GM19238 (cell line): ENCODE results near the gene TMOD1.

Experiments used
- DNase-seq: peaks from one replicate; pipeline ENCODE4 v3.0.0; 2011; ENCODE audit warnings: low spot score; ENCODE audit not compliant: insufficient read length

Gene TMOD1

DNA sequence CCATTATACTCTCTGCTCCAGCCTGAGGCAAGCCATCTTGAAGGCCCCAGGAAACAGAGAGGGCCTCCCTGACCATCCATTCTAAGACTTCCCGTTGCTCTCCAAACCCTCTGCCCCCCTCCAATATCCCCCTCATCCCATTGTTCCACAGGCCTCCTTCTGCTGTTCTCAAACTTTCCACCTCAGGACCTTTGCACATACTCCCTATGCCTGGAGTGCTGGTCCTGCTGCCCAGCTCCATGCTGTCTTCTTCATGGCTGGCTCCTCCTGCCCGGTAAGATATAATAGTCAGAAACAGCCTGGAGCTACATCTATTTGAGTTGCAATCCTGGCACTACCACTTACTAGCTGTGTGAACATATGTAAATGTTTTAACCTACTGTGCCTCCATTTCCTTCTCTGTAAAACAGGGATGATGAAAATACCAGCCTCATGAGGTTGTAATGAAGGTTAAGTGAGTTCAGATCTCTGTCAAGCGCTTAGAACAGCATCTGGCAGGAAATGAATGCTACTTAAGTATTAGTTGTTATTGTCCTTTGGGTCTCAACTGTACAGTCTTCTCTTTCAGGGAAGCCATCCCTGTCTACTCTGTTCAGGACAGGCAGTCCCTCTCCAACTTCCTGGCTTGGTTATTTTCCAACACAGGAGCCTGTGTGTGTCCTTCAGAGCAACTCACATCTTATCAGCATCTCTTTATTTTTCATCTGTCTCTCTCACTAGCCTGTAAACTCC is 45.8 kb downstream of the TMOD1 start:
- no peak for DNase-seq

DNA sequence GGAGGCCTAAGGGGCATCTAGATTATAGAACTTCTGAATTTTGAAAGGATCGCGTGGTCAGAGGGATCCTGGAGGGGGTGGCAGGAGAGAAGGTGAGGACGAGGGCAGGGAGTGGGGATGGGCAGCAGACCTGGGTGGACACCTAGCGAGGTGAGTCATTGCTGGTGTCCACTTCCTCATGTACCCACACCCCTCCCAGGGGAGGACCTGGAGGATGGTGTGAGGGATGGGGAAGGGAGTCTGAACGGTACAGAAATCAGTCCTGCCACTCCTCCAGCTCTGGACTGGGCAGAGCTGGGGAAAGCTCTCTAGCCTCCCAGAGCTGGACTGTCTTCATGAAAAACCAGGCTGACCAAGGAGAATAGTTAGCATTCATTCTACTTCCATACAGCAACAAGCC is 46.9 kb downstream of the TMOD1 start:
- no peak for DNase-seq

DNA sequence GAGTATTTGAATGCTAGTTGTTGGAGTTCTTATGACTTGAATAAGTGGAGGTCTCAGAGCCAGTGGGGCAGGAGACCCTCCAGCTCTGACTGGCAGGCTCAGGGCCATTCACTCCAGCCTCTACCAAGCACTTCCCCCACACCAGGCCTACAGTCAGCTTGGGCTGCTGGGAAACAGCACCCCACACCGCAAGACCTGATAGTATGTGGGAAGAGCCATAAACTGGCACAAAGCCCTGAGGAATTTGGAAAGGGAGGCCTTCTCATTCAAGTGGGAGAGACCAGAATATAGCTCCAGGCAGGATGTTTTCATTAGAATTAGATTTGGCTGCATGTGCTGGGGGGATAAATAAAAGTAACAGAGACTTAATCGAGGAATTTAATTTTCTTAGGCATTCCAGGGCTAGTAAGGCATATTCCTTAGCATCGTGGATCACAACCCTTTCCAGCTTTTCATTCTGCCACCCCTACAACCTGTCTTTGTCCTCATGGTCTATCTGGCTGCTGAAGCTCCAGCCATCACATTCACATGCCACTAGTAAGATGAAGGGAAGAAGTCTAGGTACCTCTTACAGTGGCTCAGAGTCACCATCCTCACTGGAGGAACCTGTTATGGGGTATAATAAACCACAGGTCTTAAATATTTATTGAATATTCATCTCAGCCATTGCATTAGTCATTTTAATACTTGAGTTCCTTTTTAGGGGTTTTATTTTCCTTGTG is 47.5 kb downstream of the TMOD1 start:
- DNase-seq = no peak

DNA sequence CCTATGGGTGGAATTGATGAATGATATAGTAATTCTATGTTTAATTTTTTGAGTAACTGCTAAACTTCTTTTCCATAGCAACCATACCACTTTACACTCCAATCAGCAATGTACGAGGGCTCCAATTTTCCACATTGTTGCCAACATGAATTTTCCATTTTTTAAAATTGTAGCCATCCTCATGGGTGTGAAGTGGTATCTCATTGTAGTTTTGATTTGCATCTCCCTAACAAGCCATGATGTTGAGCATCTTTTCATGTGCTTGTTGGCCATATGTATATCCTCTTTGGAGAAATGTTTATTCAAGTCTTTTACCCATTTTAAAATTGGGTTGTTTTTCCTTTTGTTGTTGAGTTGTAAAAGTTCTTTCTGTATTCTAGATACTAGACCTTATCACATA is 48.9 kb downstream of the TMOD1 start:
- no peak for DNase-seq

DNA sequence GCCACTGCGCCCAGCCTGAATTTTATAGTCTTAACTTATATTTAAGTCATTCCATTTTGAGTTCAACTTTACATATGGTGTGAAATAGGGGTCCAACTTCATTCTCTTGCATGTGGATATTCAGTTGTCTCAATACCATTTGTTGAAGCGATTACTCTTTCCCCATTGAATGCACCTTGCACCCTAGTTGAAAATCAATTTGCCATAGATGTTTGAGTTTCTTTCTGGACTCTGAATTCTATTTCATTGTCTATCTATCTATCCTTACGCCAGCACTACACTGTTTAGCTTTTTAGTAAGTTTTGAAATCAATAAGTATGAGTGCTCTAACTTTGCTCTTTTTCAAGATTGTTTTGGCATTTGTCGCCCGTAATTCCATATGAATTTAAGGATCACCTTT is 49.8 kb downstream of the TMOD1 start:
- no peak for DNase-seq

DNA sequence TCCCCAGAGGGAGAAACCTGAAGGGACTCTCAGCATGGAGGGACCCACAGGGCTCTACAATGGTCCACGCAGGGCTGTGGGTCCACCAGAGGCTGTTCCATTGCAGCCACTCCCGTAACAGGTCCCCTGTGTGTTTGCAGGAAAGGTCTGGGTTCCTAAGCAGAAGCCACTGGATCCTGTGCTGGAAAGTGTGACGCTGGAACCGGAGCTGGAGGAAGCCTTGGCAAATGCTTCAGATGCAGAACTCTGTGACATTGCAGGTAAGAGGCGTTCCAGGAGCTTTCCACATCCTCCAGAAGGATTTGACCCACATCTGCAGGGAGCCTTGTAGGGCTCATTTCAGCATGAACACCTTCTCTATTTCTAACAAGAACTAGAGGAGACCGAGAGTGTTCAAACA is 51.7 kb downstream of the TMOD1 start:
- no peak for DNase-seq

DNA sequence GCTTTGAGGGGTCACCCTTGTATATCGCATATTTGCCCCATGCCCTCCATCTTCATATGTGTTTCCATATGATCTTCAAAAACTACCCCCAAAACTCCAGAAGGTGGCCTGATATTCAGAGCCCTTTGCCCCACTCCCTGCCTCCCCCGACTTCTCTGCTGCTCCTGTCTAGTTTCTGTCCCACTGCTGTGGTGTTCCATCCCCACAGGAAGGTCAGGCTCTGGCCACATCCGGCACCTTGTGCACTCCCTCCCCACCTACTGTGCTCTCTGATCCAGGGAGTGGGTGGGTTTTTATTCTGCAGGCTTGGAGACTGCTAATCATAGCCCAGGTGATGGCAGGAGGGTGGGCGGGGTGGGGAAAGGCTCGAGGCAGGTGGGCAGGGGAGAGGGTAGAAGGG is 52.4 kb downstream of the TMOD1 start:
- DNase-seq = no peak

DNA sequence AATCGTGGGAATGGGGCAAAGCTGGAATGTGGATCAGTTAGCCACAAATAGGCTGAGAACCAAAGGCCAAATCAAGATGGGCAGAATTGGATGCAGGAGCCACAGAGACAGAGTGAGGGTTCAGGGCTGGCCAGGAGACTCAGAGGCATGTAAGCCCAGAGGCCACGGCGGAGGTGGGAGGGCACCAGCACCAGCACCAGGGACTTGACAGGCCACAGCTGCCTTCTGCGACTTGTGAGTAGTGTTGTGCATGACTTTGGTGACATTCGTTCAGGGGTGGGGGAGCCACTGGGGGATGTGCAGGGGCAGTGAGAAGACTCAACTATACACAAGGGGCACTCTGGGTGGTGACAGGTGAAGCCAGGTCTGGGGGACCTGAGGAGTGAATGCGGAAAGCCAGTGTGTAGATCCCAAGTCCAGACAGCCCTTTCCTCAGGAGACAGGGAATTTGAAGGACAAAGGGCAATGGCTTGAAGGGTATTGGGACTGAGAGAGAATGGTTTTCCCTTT is 53.2 kb downstream of the TMOD1 start:
- DNase-seq = no peak

DNA sequence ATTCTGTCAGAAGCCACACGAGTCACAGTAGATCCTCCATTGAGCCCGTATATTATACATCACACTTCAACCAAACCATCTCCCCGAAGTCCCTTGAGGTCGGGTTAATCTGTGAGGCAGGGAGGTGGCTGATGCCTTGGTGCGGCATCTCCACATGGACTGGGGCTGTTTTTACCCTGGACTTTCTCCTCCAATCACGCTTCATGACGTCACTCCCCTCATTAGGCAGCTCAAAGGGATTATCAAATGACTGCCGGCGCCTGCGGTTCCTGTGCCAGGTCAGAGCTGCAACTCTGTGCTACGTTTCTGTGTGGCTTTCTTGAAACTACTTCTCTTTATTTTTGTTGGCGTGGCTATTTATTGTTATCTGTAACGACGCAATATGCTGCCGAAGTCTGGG is 53.7 kb downstream of the TMOD1 start:
- DNase-seq = no peak

DNA sequence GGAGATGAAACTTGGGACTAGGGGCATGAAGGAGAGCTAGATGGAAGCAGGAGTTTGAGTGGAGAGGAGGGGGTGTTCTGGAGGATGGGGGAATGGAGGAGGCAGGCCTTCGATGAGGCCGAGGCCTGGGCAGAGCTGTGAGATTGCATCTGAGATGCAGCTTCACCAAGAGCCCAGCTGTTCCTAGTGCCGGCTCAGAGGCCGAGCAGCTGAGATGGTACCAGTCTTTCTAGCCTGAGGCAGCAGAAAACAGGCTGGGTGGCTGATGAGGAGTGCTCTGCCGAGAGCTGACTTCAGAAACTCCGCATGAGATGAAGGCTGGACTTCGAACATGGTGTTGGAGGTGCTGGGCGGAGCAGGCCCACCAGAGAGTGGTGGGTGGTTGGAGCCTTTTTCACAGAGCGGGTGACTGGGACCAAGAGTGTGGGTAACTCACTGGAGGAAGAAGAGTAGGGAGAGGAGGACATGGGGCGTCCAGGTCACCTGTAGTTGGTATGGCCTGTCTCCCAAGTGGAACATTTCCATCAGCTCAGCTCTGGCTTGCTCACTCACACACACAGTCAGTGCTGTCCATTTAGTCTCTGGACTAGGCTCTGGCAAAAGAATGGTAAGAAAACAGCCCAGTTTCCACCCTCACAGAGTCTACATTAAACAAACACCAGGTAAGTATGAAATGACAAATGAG is 54.7 kb downstream of the TMOD1 start:
- DNase-seq = no peak

DNA sequence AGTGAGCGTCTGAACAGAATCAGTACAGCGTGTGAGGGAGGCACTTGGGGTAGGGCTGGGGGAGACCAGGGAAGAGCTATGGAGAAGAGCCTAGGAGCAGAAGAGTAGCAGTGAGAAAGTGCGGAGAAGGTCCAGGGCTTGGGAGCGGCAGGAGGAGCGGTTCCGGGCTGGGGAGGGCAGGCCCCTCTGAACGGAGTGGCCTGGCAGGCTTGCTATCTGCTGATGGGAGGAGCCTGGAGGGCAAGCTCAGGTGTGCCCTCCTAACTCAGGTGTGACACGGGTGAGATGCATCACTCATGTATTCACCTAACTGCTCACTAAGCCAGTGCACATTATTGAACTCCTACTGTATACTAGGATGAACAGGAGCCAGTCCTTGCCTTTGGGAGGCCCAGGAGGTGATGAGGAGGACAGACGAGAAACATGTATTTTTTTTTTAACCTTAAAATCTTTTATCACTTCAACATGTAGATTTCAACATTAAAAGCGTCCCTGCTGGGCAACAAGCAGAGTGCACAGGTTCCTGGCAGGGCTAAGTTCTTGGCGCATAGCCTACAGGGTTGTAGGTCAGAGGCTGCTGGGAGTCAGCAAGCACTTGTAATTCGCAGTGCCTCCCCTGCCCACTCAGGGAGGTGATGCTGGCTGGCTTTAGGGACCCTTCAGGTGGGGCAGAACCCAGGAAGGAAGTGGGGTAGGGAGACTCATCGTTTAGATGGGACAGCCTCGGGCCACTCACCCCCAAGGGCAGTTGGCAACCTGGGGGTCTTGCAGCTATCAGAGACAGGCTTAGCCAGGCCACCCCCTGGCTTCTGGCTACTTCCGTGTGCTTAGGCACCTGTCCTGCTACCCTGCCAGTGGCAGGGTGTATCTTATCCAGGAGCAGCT is 55.5 kb downstream of the TMOD1 start:
- DNase-seq = no peak

DNA sequence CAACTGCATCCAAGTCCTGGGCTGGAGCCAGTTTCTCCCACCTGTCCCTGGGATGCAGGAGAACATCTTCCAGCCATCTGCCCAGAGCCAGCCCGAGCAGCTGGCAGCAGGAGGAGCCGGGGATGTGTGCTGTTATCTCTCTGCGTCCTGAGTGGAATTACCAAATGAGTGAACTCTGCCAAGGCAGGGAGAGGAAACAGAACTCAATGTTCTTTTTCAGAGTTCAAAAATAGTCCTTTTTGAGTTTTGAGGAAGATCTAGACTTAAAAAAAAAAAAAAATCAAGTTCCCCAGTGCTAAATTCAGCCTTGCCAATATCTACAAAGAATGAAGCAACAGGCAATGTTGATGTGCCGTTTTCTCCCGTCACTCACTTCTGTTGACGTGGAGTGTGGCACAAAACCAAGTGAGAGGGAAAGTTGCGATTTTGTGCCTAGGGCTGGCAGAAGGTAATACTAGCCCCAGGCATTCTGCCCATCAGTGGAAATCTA is 56.2 kb downstream of the TMOD1 start:
- DNase-seq = no peak

DNA sequence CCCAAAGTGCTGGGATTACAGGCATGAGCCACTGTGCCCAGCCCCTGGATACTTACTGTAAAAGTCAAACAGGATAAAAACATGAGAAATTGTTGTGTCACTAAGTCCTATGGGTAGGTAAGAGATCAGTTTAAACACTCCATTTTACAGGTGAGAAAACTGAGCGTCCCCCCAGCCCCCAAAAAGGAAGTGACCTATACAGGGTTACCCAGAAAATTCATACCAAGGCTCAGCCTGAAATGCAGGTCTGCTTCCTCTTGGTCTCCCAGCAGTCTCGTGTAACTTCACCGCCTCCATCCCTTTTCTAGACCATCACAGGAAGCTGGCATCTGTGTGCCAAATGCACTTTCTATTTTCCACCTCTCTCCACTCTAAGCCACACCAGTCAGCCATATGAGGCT is 57.2 kb downstream of the TMOD1 start:
- DNase-seq = no peak

DNA sequence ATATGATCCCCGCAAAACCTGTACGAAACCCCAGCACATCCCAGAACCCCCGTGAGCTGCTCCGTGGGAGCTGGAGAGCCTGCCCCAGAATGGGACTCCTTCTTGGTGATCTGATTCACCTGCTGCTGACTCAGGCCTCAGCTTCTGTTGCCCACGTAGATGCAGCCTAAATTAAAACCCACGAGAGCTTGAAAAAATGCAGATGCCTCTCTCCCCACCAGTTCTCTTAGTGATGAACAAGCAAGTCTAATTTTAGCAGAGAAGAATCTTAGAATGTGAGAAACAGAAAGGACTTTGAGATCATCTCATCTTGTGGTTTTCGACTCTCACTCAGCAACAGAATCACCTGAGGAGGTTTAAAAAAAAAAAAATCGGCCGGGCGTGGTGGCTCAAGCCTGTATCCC is 57.6 kb downstream of the TMOD1 start:
- DNase-seq = peak; percentile 32

DNA sequence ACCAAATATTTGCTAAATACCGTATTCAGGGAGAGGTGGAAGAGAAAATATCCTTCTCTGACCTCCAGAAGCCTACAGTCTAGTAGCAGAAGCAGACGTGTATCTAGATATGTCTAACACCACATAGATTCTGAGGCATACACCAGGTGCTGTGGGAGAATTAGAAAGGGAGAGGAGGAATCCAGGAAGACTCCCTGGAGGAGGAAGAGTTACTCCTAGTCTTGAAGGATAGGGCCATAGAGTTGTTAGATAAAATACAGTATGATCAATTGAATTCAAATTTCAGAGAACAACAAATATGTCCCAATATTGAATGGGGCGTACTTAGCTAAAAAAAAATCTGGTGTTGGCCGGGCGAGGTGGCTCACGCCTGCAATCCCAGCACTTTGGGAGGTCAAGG is 58.7 kb downstream of the TMOD1 start:
- DNase-seq = no peak

DNA sequence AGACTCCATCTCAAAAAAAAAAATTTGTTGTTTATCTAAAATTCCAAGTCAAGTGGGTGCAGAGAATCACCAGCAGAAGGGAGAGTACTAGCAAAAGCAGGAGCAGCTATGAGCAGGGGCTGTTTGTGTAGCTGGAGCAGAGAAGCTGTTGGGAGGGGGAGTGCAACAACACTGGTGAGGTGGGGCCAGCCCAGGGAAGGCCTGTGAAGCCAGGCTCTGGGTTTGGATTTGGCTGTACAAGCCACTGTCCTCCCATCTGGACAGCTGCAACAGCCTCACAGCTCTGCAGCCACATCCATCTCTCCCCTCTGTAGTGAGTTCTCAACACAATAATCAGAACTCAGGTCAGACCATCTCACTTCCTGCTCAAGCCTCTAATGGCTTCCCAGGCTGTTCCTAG is 59.4 kb downstream of the TMOD1 start:
- DNase-seq = no peak

DNA sequence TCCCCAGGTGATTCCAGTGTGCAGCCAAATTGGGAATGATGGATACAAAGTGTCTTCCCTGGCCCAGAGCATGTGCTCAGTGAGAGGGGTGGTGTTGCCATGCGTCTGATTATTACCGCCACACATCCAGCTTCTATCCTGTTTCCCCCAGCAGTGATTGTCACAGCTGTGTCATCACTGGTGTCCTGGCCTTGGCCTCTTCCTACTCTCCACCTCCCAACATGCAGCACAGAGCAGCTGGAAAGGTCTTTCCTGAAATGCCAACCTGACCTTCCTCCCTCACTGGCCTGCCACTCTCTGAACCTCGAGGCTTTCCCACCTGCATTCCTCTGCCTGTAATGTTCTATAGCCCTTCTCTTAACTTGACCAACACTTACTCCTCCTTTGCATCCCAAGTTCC is 60.0 kb downstream of the TMOD1 start:
- DNase-seq = no peak

DNA sequence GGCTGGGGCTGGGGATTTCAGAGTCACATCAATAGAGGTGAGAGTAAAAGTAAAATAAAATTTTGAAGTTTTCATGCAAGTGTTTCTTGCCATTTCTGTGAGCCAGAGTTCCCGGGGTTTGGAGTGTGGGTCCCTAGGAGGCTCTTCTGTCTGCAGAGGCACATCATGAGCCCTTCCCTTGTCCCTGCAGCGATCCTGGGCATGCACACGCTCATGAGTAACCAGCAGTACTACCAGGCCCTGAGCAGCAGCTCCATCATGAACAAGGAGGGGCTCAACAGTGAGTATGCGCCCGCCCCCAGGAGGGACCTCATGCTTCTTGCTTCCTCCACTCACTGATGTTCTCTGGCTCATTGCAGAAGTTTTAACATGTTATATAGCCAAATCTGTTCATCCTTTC is 61.1 kb downstream of the TMOD1 start:
- no peak for DNase-seq

DNA sequence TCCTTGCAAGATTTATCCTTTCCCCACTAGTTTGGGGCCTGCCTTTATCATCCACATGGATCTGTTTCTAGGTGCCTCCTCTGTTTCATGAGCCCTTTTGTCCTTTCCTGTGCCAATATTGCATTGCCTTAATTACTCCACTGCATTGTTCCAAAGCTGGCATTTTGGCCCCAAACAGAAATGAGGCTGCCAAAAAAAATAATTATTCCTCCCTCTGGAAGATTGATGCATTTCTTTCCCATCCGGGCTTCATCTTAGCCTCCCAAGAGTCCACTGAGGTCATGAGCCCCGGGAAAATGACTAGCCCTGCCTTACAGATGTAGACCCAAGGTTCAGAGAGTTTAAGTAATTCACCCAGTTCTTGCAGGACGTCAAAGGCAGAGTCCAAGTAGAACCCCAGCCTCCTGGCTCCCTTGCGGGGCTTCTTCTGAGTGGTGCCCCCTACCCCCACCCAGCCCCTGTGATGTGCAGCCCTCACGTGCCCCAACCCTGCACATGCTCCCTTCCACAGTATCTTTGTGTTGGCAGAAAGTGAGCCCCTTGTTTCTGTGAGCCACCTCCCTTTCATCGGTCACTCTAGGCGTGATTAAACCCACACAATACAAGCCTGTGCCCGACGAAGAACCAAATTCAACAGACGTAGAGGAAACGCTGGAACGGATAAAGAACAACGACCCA is 62.1 kb downstream of the TMOD1 start:
- DNase-seq = no peak

DNA sequence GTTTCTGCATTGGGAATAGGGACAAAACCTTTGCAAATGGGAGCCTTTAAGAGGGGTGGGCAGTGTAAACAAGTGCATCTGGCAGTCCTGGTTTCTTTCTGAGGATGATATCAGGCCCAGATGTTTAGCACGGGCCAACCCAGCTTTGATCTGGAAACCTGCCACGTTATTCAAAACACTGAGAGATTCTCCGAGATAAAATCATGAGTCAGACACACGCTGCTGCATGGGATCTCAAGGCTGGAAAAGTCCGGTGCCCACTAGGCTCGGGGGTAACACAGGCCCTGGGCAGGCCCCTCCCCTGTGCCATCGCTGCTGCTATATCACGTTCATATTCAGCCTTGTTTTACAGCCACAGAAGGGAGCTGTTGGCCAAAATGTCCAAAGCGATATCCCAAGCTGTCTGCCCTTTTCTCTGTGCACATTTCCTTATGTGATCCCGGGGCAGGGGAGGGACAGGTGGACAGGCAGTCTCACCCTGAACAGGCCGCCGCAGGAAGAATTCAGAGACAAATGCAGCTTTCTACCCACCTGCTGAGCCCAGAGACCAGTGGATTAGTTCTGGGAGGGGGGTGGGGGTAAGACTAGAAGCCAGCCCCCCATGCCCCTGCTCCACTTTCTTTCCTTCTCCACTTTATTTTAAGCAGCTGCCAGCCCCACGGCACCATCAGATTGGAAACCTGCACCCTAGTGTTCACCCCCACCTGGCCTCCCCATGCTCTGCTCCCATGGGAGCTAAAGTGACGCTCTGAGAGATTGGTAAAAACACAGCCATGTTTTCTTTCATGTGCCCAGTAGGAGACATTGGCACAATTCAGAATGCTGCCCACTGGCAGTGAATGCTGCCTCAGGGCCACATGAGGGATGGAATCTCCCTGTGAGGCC is 63.1 kb downstream of the TMOD1 start:
- no peak for DNase-seq
